ENCODE results near the gene CLMP. TPM values are rescaled to one million over a fixed set of nuclear protein-coding genes. Genes with fewer than 3 reads are reported as not detected.
"Not testable (repeated sequence)": the region's sequence is repeated elsewhere in the genome, so short reads cannot be mapped to it uniquely, and the experiment has no call there.

The CLMP gene
- total RNA-seq, 4 donors from 2014 or later, result 23.6 to 49.4 (median 38.0) TPM

DNA sequence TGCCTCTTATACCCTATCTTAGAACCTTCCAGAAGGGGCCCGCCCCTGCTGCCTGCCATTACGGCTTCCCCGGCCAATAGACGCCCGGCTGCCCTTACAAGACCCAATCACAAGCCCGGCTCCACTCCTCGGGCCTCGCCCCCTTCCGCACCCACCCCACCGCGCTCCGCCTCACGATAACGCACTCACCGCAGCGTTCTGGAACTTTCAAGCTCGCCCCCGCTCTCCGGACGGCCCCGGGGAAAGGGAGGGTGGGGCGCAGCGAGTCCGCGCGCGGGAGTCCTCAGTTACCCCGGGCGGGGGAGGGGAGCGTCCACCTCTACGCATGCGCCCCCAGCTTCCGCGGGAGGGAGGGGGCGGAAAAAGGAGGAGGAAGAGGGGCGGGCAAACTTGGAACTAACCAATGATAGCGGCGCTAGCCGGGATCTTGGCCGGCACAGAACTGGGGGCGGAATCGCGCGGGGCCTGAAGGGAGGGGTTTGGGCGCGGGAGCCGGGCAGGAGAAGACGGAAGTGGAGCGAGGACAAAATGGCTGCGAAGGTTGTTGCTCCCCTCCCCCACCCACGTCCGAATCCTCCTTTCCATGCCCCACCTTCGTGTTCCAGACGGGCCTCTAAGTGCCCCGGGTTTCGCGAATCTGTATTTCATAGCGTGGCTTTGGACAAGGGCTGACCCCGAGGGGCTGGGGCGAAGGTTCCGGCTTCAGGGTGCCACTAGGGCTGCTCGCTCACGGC is 132.7 kb downstream of the CLMP start:
- peak overlapping the region; percentile 95 to 100 (median 100) for H3K27ac ChIP-seq
- in situ Hi-C loops (cut with MboI; ENCODE audit: low pct_ligation_motif_present in 1 of 4, low pct_unique_long_range_greater_than_20kb in 1 of 4, low sequenced_read_pairs in 3 of 4) (no loop called here), intact Hi-C loops (cut with DNase I; ENCODE audit: low total_unique reads) (no loop called here)
- H3K36me3 ChIP-seq, result peaks cover 1 to 33% (median 18%) of the 10 kb centered on the region in 4 donors
- no peaks in the 10 kb centered on the region for H3K27me3 ChIP-seq
- no peaks in the 10 kb centered on the region for H3K9me3 ChIP-seq
- TF ChIP-seq POLR2A (IDR thresholded peaks at IDR 0.05) (peak; percentile 72), EP300 (IDR thresholded peaks at IDR 0.05; ENCODE audit: low read depth) (peak; percentile 47), POLR2AphosphoS5 (IDR thresholded peaks at IDR 0.05) (peak; percentile 8 to 49 (median 38))
- TF ChIP-seq, protein P1, sequence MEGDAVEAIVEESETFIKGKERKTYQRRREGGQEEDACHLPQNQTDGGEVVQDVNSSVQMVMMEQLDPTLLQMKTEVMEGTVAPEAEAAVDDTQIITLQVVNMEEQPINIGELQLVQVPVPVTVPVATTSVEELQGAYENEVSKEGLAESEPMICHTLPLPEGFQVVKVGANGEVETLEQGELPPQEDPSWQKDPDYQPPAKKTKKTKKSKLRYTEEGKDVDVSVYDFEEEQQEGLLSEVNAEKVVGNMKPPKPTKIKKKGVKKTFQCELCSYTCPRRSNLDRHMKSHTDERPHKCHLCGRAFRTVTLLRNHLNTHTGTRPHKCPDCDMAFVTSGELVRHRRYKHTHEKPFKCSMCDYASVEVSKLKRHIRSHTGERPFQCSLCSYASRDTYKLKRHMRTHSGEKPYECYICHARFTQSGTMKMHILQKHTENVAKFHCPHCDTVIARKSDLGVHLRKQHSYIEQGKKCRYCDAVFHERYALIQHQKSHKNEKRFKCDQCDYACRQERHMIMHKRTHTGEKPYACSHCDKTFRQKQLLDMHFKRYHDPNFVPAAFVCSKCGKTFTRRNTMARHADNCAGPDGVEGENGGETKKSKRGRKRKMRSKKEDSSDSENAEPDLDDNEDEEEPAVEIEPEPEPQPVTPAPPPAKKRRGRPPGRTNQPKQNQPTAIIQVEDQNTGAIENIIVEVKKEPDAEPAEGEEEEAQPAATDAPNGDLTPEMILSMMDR (IDR thresholded peaks at IDR 0.05), result no peak
- peak overlapping the region; percentile 24 to 83 (median 76) for H3K4me3 ChIP-seq
- peaks cover 26 to 59% (median 42%) of the 10 kb centered on the region in 4 donors for H3K4me1 ChIP-seq
- 0 to 1% methylated on average over 1 to 52 of the region's 63 CpGs for WGBS, 2 donors (ENCODE audit: low coverage in 1 of 2)
- DNase-seq, result peak; percentile 99

DNA sequence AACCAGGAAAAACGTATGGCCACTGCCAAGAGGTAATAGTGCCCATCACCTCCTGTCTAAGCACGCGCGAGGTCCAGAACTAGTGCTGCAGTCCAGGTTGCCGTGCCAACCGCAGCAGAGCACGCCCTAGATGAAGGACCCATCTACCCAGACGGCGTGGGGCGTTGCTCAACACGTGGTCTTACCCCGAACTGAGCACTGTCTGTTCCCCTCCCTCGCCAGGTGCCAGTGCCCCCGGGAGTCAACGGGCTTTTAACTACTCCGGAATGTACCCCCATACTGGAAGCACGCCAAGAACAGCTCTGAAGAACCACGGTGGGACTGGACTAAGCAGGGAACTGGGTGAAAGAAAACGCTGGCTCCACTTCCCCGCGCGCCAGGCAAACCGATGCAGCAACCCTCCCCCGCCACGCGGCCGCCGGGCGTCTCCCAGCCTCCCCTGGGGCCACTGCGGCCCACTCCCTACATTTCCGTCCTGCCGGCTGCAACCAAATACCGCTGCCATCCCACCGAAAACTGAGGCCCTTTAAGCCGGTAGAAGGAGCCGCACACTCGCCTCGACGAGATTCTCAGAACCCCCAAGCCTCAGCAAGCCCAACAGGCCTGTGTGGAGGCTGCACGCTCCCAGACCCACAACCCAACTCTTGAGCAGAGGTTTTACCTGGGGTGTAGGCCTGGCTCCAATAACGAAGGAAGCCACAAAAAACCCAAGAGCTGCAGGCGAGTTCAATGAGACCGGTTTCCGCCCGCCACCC is 133.5 kb downstream of the CLMP start, which contains the start of gene HSPA8:
Gene HSPA8, minus strand, starts transcription at position 734 of the 755 bp plus-strand sequence. CDS start 812 bp downstream, outside the sequence.
- peak; percentile 75 for DNase-seq
- peak within 1 kb of the TSS; percentile 73 to 91 (median 82) for H3K4me3 ChIP-seq
- TF ChIP-seq EP300 (IDR thresholded peaks at IDR 0.05; ENCODE audit: low read depth), result no peak
- peak; percentile 98 for TF ChIP-seq POLR2A (IDR thresholded peaks at IDR 0.05)
- peak; percentile 98 to 99 (median 98) for TF ChIP-seq POLR2AphosphoS5 (IDR thresholded peaks at IDR 0.05)
- TF ChIP-seq, protein P1 (IDR thresholded peaks at IDR 0.05), result no peak
- H3K27me3 ChIP-seq, result no peaks in the 10 kb centered on the region
- no peaks in the 10 kb centered on the region for H3K9me3 ChIP-seq
- 0% methylated on average over 1 to 30 of the region's 45 CpGs for WGBS, 2 donors (ENCODE audit: low coverage in 1 of 2)
- H3K27ac ChIP-seq, result peak within 1 kb of the TSS; percentile 95 to 100 (median 100)
- intact Hi-C loops (cut with DNase I; ENCODE audit: low total_unique reads), result no loop called here
- peaks cover 26 to 62% (median 42%) of the 10 kb centered on the region in 4 donors for H3K4me1 ChIP-seq
- in situ Hi-C loops (cut with MboI; ENCODE audit: low pct_ligation_motif_present in 1 of 4, low pct_unique_long_range_greater_than_20kb in 1 of 4, low sequenced_read_pairs in 3 of 4), result no loop called here
- peaks cover 1 to 40% (median 21%) of the 10 kb centered on the region in 4 donors for H3K36me3 ChIP-seq

DNA sequence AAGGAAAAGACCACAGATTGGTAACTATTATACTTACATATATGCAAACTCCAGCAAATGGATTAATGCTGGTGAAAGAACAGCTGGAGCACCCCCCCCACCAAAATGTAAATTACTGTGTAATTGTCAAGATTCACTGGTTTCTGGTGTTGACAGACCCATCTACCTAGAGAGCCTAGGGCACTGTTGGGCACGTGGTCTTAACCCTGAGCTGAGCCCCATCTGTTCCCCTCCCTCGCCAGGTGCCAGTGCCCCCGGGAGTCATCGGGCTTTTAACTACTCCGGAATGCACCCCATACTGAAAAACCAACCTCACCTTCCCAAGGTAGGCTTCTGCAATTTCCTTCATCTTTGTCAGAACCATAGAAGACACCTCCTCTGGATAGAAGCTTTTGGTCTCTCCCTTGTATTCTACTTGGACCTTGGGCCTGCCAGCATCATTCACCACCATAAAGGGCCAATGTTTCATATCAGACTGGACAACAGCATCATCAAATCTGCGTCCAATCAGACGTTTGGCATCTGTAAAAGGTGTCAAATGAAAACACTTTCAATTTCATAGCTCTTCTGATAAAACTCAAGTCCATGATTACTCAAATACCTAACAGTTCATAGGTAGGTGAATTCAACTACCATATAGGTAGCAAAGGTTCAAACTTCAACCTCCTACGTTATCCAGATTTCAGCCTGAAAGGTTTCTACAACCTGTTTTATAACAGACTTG is 134.6 kb downstream of the CLMP start:
- intact Hi-C loops (cut with DNase I; ENCODE audit: low total_unique reads) (no loop called here), in situ Hi-C loops (cut with MboI; ENCODE audit: low pct_ligation_motif_present in 1 of 4, low pct_unique_long_range_greater_than_20kb in 1 of 4, low sequenced_read_pairs in 3 of 4) (no loop called here)
- WGBS, 2 donors (ENCODE audit: low coverage in 1 of 2), result 0 to 1% methylated on average over 4 to 8 of the region's 8 CpGs
- peaks cover 1 to 52% (median 26%) of the 10 kb centered on the region in 4 donors for H3K36me3 ChIP-seq
- H3K9me3 ChIP-seq, result no peaks in the 10 kb centered on the region
- H3K27me3 ChIP-seq, result no peaks in the 10 kb centered on the region
- DNase-seq, result peak; percentile 20
- peak overlapping the region; percentile 73 to 91 (median 82) for H3K4me3 ChIP-seq
- TF ChIP-seq EP300 (IDR thresholded peaks at IDR 0.05; ENCODE audit: low read depth) (no peak), POLR2A (IDR thresholded peaks at IDR 0.05) (no peak), POLR2AphosphoS5 (IDR thresholded peaks at IDR 0.05) (no peak)
- TF ChIP-seq, protein P1 (IDR thresholded peaks at IDR 0.05), result no peak
- H3K27ac ChIP-seq, result peak overlapping the region; percentile 95 to 100 (median 100)
- peaks cover 26 to 70% (median 42%) of the 10 kb centered on the region in 4 donors for H3K4me1 ChIP-seq

DNA sequence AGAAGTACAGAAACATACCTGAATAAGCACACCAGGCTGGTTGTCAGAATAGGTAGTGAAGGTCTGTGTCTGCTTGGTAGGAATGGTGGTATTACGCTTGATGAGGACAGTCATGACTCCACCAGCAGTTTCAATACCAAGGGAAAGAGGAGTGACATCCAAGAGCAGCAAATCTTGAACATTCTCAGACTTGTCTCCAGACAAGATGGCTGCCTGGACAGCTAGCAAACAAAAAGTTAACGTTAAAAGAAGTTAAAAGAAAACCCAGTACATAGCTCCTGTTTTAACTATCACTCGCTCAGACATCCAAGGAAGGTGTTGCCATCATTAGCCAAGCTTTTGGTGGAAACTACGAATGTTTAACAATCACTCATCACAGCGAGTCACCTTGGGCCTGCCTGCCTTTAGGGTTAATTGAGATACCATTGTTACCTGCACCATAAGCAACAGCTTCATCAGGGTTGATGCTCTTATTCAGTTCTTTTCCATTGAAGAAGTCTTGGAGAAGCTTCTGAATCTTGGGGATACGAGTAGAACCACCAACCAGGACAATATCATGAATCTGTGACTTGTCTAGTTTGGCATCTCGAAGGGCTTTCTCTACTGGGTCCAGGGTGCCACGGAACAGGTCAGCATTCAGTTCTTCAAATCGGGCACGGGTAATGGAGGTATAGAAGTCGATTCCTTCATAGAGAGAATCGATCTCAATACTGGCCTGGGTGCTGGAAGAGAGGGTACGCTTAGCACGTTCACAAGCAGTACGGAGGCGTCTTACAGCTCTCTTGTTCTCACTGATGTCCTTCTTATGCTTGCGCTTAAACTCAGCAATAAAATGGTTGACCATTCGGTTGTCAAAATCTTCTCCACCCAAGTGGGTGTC is 135.8 kb downstream of the CLMP start:
- Histone ChIP-seq H3K27ac (peak overlapping the region in 3 of 4 donors; percentile 99 to 100 (median 100)), H3K36me3 (peaks cover 1 to 53% (median 27%) of the 10 kb centered on the region in 4 donors), H3K4me1 (peaks cover 20 to 65% (median 40%) of the 10 kb centered on the region in 4 donors), H3K4me3 (peak overlapping the region in 2 of 4 donors; percentile 73 to 83)
- in situ Hi-C loops (cut with MboI; ENCODE audit: low pct_ligation_motif_present in 1 of 4, low pct_unique_long_range_greater_than_20kb in 1 of 4, low sequenced_read_pairs in 3 of 4); intact Hi-C loops (cut with DNase I; ENCODE audit: low total_unique reads); DNase-seq; H3K9me3 ChIP-seq; H3K27me3 ChIP-seq: not testable (repeated sequence)
- WGBS, 2 donors (ENCODE audit: low coverage in 1 of 2), result 39 to 47% methylated on average over 11 to 18 of the region's 18 CpGs

All from transverse colon (tissue), 4 donors.